ENCODE results near the gene NUP54.

GRCh38 chr4:76194325-76194724 lies 46.1 kb upstream of the NUP54 start:
- TF ChIP-seq POLR2A (IDR thresholded peaks at IDR 0.05; ENCODE audit: low read depth, low read length) (no peak), POLR2AphosphoS5 (IDR thresholded peaks at IDR 0.05; ENCODE audit: low read depth, low read length) (no peak)
